GM12801 (cell line): Measurements from ENCODE around the gene PSMA4.

Experiments used
- TF ChIP-seq, protein P1 (sequence below): IDR thresholded peaks from one replicate; pipeline ENCODE4 v1.5.1; 2011; ENCODE audit warnings: control low read depth; ENCODE audit not compliant: insufficient read length; ENCODE audit errors: extremely low read depth

PSMA4 gene

DNA sequence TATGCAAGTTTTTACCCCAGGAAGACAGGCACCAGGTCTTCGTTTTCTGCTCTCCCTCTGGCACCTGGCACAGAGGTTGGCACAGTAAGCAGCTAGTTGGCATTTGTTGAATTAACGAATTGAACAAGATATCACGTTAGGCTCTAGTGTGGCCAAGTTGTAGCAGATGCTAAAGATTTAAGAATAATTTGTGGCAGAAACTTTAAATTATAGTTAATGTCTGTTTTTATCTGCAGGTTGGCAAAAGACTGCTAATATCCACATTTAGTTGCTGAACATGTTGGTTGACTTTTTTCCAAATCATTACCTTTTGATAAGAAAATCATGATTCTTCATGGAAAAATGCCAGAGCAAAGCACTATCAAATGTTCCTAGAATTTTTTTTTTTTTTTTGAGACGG is 33.2 kb downstream of the PSMA4 start:
- TF ChIP-seq, protein P1, sequence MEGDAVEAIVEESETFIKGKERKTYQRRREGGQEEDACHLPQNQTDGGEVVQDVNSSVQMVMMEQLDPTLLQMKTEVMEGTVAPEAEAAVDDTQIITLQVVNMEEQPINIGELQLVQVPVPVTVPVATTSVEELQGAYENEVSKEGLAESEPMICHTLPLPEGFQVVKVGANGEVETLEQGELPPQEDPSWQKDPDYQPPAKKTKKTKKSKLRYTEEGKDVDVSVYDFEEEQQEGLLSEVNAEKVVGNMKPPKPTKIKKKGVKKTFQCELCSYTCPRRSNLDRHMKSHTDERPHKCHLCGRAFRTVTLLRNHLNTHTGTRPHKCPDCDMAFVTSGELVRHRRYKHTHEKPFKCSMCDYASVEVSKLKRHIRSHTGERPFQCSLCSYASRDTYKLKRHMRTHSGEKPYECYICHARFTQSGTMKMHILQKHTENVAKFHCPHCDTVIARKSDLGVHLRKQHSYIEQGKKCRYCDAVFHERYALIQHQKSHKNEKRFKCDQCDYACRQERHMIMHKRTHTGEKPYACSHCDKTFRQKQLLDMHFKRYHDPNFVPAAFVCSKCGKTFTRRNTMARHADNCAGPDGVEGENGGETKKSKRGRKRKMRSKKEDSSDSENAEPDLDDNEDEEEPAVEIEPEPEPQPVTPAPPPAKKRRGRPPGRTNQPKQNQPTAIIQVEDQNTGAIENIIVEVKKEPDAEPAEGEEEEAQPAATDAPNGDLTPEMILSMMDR, result no peak

- TF ChIP-seq, protein P1, result no peak
Observed at GRCh38 chr15:78574944-78575343, 34.7 kb downstream of the PSMA4 start.

GRCh38 chr15:78597583-78597982 is 57.3 kb downstream of the PSMA4 start:
- TF ChIP-seq, protein P1, result no peak

DNA sequence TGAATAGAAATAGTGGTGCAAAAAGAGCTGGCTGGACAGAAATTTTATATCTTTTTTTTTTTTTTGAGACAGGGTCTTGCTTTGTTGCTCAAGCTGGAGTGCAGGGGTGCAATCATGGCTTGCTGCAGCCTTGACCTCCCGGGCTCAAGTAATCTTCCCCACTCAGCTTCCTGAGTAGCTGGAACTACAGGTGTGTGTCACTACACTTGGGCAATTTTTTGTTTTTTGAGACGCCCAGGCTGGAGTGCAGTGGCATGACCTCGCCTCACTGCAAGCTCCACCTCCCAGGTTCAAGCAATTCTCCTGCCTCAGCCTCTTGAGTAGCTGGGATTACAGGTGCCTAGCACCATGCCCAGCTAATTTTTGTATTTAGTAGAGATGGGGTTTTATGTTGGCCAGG is 58.1 kb downstream of the PSMA4 start:
- TF ChIP-seq, protein P1, result no peak

- TF ChIP-seq, protein P1, result no peak
Observed at GRCh38 chr15:78599189-78599588, 58.9 kb downstream of the PSMA4 start.
